GM12878 (cell line): ENCODE measurements around the gene PLA2G4E. TPM values are rescaled to one million over a fixed set of nuclear protein-coding genes. Genes with fewer than 3 reads are reported as not detected.

Source experiments
- ATAC-seq: fragments of 200-7000 bp; cut with Tn5 transposase; 3 replicates; pipeline ENCODE4 v1.9.1; 2020; ENCODE audit warnings: mild to moderate bottlenecking, moderate library complexity
- BruUV-seq: library from RNA; stranded (reverse); fragments of 400-500 nt; replicated peaks from 2 replicates; lab custom pipeline; 2021; lab: Mats Ljungman, UMichigan
- CTCF ChIA-PET: fragments of 300-600 bp; sonication (Branson Sonifier 250); formaldehyde crosslinking; extraction: SDS; loops from one replicate; lab custom pipeline; 2021; ENCODE audit warnings: inconsistent platforms; lab: Yijun Ruan, JAX
- POLR2A ChIA-PET: fragments of 350-600 bp; formaldehyde crosslinking; extraction: SDS; loops from one replicate; lab custom pipeline; 2021; ENCODE audit warnings: inconsistent platforms; lab: Charles Lee
- RAD21 ChIA-PET: fragments of 300-600 bp; sonication (Branson Sonifier 250); formaldehyde crosslinking; loops from one replicate; lab custom pipeline; 2023; ENCODE audit warnings: antibody characterized with exemption; ENCODE audit not compliant: unreplicated experiment; lab: Charles Lee
- SMC1A ChIA-PET: fragments of 300-600 bp; sonication (Branson Sonifier 250); formaldehyde crosslinking; loops from one replicate; lab custom pipeline; 2023; ENCODE audit not compliant: unreplicated experiment, uncharacterized antibody; lab: Charles Lee
- DNase-seq: peaks from one replicate; pipeline ENCODE4 v3.0.0-alpha.2; 2011; ENCODE audit warnings: low read depth, low spot score
- FAIRE-seq: peaks from 3 replicates; lab custom pipeline; 2011; peaks lifted over from hg19 to GRCh38; lab: Jason Lieb, UNC
- H2AFZ ChIP-seq: 2 replicates; pipeline ENCODE4 v1.6.0; 2011; ENCODE audit warnings: low read depth, low read length, control low read depth; ENCODE audit not compliant: control insufficient read depth
- H3K27ac ChIP-seq: 2 replicates; pipeline ENCODE4 v1.5.1; 2011; ENCODE audit warnings: control low read depth; ENCODE audit not compliant: control insufficient read depth, insufficient read depth
- H3K27me3 ChIP-seq, 2 experiments: replicated peaks in 1 of 2; 2 replicates each; pipeline versions ENCODE4 v1.6.0 to v1.6.1; 2011; ENCODE audit warnings: low read length in 1 of 2; ENCODE audit not compliant: control insufficient read depth in 2 of 2, insufficient read depth in 2 of 2
- H3K36me3 ChIP-seq, 2 experiments: 2 replicates each; pipeline ENCODE4 v1.5.1; 2011; ENCODE audit warnings: low read length in 1 of 2; ENCODE audit not compliant: control insufficient read depth in 2 of 2, insufficient read depth in 2 of 2
- H3K4me1 ChIP-seq: 2 replicates; pipeline ENCODE4 v1.6.1; 2011; ENCODE audit warnings: mild to moderate bottlenecking, low read length, moderate library complexity, mixed read lengths; ENCODE audit not compliant: control insufficient read depth, insufficient read depth
- H3K4me2 ChIP-seq: 2 replicates; pipeline ENCODE4 v1.6.0; 2011; ENCODE audit warnings: control low read depth; ENCODE audit not compliant: control insufficient read depth, insufficient read depth
- H3K4me3 ChIP-seq: fragments of 200-600 bp; sonication (generic); 2 replicates; pipeline ENCODE4 v1.5.1; 2016
- H3K79me2 ChIP-seq: 2 replicates; pipeline ENCODE4 v1.6.0; 2011; ENCODE audit warnings: low read length; ENCODE audit not compliant: control insufficient read depth, insufficient read depth
- H3K9ac ChIP-seq: 2 replicates; pipeline ENCODE4 v1.8.0; 2011; ENCODE audit warnings: low read length, control low read depth, mixed read lengths; ENCODE audit not compliant: control insufficient read depth, insufficient read depth
- H3K9me3 ChIP-seq: replicated peaks from 3 replicates; pipeline ENCODE4 v1.5.1; 2011; ENCODE audit warnings: mild to moderate bottlenecking, low read length; ENCODE audit not compliant: control insufficient read depth, insufficient read depth
- H4K20me1 ChIP-seq: 2 replicates; pipeline ENCODE4 v1.6.0; 2011; ENCODE audit not compliant: control insufficient read depth, insufficient read depth
- BCL11A ChIP-seq: IDR thresholded peaks from 2 replicates; pipeline ENCODE4 v1.6.1; 2011; ENCODE audit warnings: low read depth, low read length
- E2F8 ChIP-seq: fragments of 450-650 bp; IDR thresholded peaks from 2 replicates; pipeline ENCODE4 v1.6.1; 2018; ENCODE audit warnings: mild to moderate bottlenecking, low read depth, moderate library complexity; ENCODE audit not compliant: partially characterized antibody
- ELK1 ChIP-seq: IDR thresholded peaks from 2 replicates; pipeline ENCODE4 v1.6.1; 2012; ENCODE audit warnings: low read depth, low read length, improper control_type of control experiment
- MYC ChIP-seq: IDR thresholded peaks from 2 replicates; pipeline ENCODE4 v1.6.1; 2011; ENCODE audit warnings: mild to moderate bottlenecking, low read length, moderate library complexity, inconsistent platforms; ENCODE audit not compliant: insufficient read depth, insufficient replicate concordance, insufficient read length, severe bottlenecking
- WGBS: methylation state at CpG from one replicate; pipeline ENCODE4 v1.1.6; 2016; ENCODE audit warnings: low lambda C conversion rate; ENCODE audit not compliant: insufficient replicate concordance, insufficient coverage; ENCODE audit errors: missing lambda C conversion rate; 5-methylcytosine and 5-hydroxymethylcytosine counted together
- in situ Hi-C: fragments of 300-500 bp; cut with MboI; formaldehyde crosslinking; loops from 9 replicates; pipeline ENCODE4 v1.14.3; 2018; ENCODE audit warnings: mixed read lengths
- intact Hi-C: fragments of 100-400 bp; cut with micrococcal nuclease; formaldehyde crosslinking; loops from one replicate; pipeline ENCODE4 v1.14.2; 2022; ENCODE audit not compliant: unreplicated experiment
- polyA plus RNA-seq, 11 experiments: library from polyadenylated mRNA; depleted of rRNA in 4 of 11; unstranded in 6 of 11; stranded (reverse) in 5 of 11; fragments of >200 nt; fragmentation: Nextera tagmentation in 4 of 11; fragmentation: Illumina TruSeq in 1 of 11; extraction: Ambion mirVana in 4 of 11; extraction: Trizol in 1 of 11; gene quantifications; 1 replicate in 1 of 11; 2 replicates in 10 of 11; pipeline versions ENCODE4 v1.2.1 to v1.2.3, GENCODE V29; 2011 to 2016; ENCODE audit warnings: inconsistent platforms in 2 of 11, missing spikeins in 2 of 11, low read depth in 1 of 11
- total RNA-seq, 4 experiments: library from RNA; depleted of rRNA in 3 of 4; stranded (reverse); fragments of >200 nt in 3 of 4; fragmentation: Illumina TruSeq in 1 of 4; extraction: Trizol in 1 of 4; gene quantifications; 2 replicates each; pipeline versions ENCODE4 v1.2.1 to v1.2.3, GENCODE V29; 2013 to 2021

The PLA2G4E gene
- total and polyA plus RNA-seq, 10 of the 15 experiments (the other 5 are each of a cell fraction or from before 2014, with no cell fraction given): 0.05 to 0.32 (median 0.06) TPM; not detected in 5

- peaks cover 10% of the 10 kb centered on the region for H3K4me1 ChIP-seq
- TF ChIP-seq E2F8 (no peak), BCL11A (no peak), MYC (no peak), ELK1 (no peak)
- no peak overlapping the region for H3K4me2 ChIP-seq
- DNase-seq (no peak), FAIRE-seq (no peak), ATAC-seq (no peak)
- H3K9me3 ChIP-seq: no peaks in the 10 kb centered on the region
- no peak overlapping the region for H2AFZ ChIP-seq
- no peaks in the 10 kb centered on the region for H3K36me3 ChIP-seq
- BruUV-seq: no TSS peak
- in situ Hi-C loops: loop anchor here (5.0 kb wide), 1 partner anchor 70 kb away; no protein-coding TSS in a partner anchor
- H3K27me3 ChIP-seq: 0 out of 4 replicates have a peak, but pooled peaks cover 0 to 2% of the 10 kb centered on the region in 2 experiments
- no peak overlapping the region for H3K27ac ChIP-seq
- ChIA-PET SMC1A (interaction anchor here (0.9 to 1.7 kb wide), 3 partner anchors 19 to 168 kb away, joined by 3 to 4 read pairs (median 3); no protein-coding TSS in a partner anchor), CTCF (interaction anchor here (0.7 to 5.4 kb wide), 11 partner anchors 8 to 288 kb away, joined by 3 to 42 read pairs (median 4); partner anchors contain the start of genes EHD4 and MAPKBP1), RAD21 (interaction anchor here (1.9 kb wide), 1 partner anchor 72 kb away, joined by 8 read pairs; no protein-coding TSS in a partner anchor), POLR2A (interaction anchor here (0.5 to 0.9 kb wide), 4 partner anchors 26 to 1123 kb away, joined by 3 to 8 read pairs (median 4); no protein-coding TSS in a partner anchor)
- intact Hi-C loops: no loop called here
- no peaks in the 10 kb centered on the region for H4K20me1 ChIP-seq
- H3K4me3 ChIP-seq: no peak overlapping the region
- 26% methylated on average over 9 of the region's 9 CpGs for WGBS
- no peaks in the 10 kb centered on the region for H3K79me2 ChIP-seq
- no peak overlapping the region for H3K9ac ChIP-seq
These were observed 41.5 kb upstream of the PLA2G4E start for GRCh38 chr15:42062284-42062806.
